ENCODE data around the gene GLIPR2.
"Not testable (repeated sequence)": the region's sequence is repeated elsewhere in the genome, so short reads cannot be mapped to it uniquely, and the experiment has no call there.

The GLIPR2 gene

GRCh38 chr9:36145970-36146369 lies 9.4 kb downstream of the GLIPR2 start:
- no peak for DNase-seq

- DNase-seq: no peak
These were observed 10.1 kb downstream of the GLIPR2 start for GRCh38 chr9:36146651-36147050.

GRCh38 chr9:36147441-36148175 lies 11.1 kb downstream of the GLIPR2 start:
- no peak for DNase-seq

GRCh38 chr9:36148311-36149051 lies 11.9 kb downstream of the GLIPR2 start:
- DNase-seq: peak; percentile 87 to 93

GRCh38 chr9:36149197-36149596 lies 12.7 kb downstream of the GLIPR2 start:
- no peak for DNase-seq

GRCh38 chr9:36150574-36151315 lies 14.2 kb downstream of the GLIPR2 start:
- no peak for DNase-seq

GRCh38 chr9:36151316-36152210 lies 15.0 kb downstream of the GLIPR2 start:
- peak in 1 of 2 donors; percentile 10 for DNase-seq

GRCh38 chr9:36152741-36153438 lies 16.4 kb downstream of the GLIPR2 start:
- DNase-seq: no peak

- no peak for DNase-seq
These were observed 17.2 kb downstream of the GLIPR2 start for GRCh38 chr9:36153746-36154145.

GRCh38 chr9:36154331-36154952 lies 17.9 kb downstream of the GLIPR2 start:
- peak; percentile 33 to 57 for DNase-seq

GRCh38 chr9:36156116-36156515 lies 19.6 kb downstream of the GLIPR2 start:
- no peak for DNase-seq

GRCh38 chr9:36158122-36158521 lies 21.6 kb downstream of the GLIPR2 start:
- DNase-seq: no peak

- no peak for DNase-seq
These were observed 22.4 kb downstream of the GLIPR2 start for GRCh38 chr9:36158917-36159316.

GRCh38 chr9:36159509-36159908 lies 23.0 kb downstream of the GLIPR2 start:
- DNase-seq: not testable (repeated sequence)

GRCh38 chr9:36160126-36160525 lies 23.6 kb downstream of the GLIPR2 start:
- not testable (repeated sequence) for DNase-seq

GRCh38 chr9:36161187-36161586 lies 24.7 kb downstream of the GLIPR2 start:
- no peak for DNase-seq

- no peak for DNase-seq
These were observed 25.7 kb downstream of the GLIPR2 start for GRCh38 chr9:36162211-36162738.

- peak in 1 of 2 donors; percentile 51 for DNase-seq
These were observed 26.7 kb downstream of the GLIPR2 start for GRCh38 chr9:36163049-36163785.

GRCh38 chr9:36163786-36164170 lies 27.2 kb downstream of the GLIPR2 start:
- no peak for DNase-seq

- DNase-seq: no peak
These were observed 27.8 kb downstream of the GLIPR2 start for GRCh38 chr9:36164372-36164771.

All from hippocampal formation (tissue), 2 donors.